Thyroid gland (tissue), 4 donors: Measurements from ENCODE around the gene UBTF. TPM values are rescaled to one million over a fixed set of nuclear protein-coding genes. Genes with fewer than 3 reads are reported as not detected.
A peak's percentile ranks its signal among the peaks of the same experiment; 100 is the strongest.

Experiments used
- DNase-seq, 2 donors: peaks; one replicate each; pipeline ENCODE4 v3.0.0-alpha.2; 2019
- H3K27ac ChIP-seq, 3 donors: fragments of 200-600 bp; sonication (generic); 1 replicate in 2 of 3; 2 replicates in 1 of 3; pipeline ENCODE4 v1.5.1; 2016 to 2019; ENCODE audit warnings: mild to moderate bottlenecking in 1 of 3, moderate library complexity in 1 of 3
- H3K27me3 ChIP-seq: fragments of 200-600 bp; sonication (generic); one replicate; pipeline ENCODE4 v1.5.1; 2019
- H3K36me3 ChIP-seq, 2 donors: fragments of 200-600 bp; sonication (generic); one replicate each; pipeline ENCODE4 v1.5.1; 2016 to 2019
- H3K4me1 ChIP-seq, 2 donors: fragments of 200-600 bp; sonication (generic); one replicate each; pipeline ENCODE4 v1.5.1; 2017 to 2019
- H3K4me3 ChIP-seq, 3 donors: fragments of 200-600 bp; sonication (generic); replicated peaks in 1 of 3; 1 replicate in 2 of 3; 2 replicates in 1 of 3; pipeline ENCODE4 v1.5.1; 2016; ENCODE audit warnings: mild to moderate bottlenecking in 1 of 3
- H3K9me3 ChIP-seq: fragments of 200-600 bp; sonication (generic); one replicate; pipeline ENCODE4 v1.5.1; 2017
- POLR2A ChIP-seq, 2 donors: fragments of 450-650 bp; IDR thresholded peaks; one replicate each; pipeline ENCODE4 v1.6.1; 2017; ENCODE audit warnings: antibody characterized with exemption in 2 of 2, mild to moderate bottlenecking in 2 of 2, moderate library complexity in 1 of 2
- WGBS, 2 donors: methylation state at CpG; one replicate each; pipeline ENCODE4 v1.1.5; 2017; 5-methylcytosine and 5-hydroxymethylcytosine counted together
- intact Hi-C: fragments of 100-400 bp; cut with DNase I; formaldehyde crosslinking; loops from one replicate; pipeline ENCODE4 v1.15.1; 2023
- total RNA-seq, 4 donors: library from RNA; depleted of rRNA; stranded (reverse); fragments of >200 nt; gene quantifications; one replicate each; pipeline ENCODE4 v1.2.3, GENCODE V29; 2016
- TF ChIP-seq, protein P1 (sequence below), 6 experiments: fragments of 200-600 bp in 3 of 6; fragments of 450-650 bp in 3 of 6; sonication (generic) in 3 of 6; IDR thresholded peaks; one replicate each; pipeline ENCODE4 v1.5.1; 2016 to 2019; ENCODE audit warnings: antibody characterized with exemption in 6 of 6, mild to moderate bottlenecking in 2 of 6, inconsistent platforms in 1 of 6, moderate library complexity in 1 of 6

The UBTF gene
- total RNA-seq, 4 donors from 2014 or later = 63.6 to 97.4 (median 89.5) TPM

DNA sequence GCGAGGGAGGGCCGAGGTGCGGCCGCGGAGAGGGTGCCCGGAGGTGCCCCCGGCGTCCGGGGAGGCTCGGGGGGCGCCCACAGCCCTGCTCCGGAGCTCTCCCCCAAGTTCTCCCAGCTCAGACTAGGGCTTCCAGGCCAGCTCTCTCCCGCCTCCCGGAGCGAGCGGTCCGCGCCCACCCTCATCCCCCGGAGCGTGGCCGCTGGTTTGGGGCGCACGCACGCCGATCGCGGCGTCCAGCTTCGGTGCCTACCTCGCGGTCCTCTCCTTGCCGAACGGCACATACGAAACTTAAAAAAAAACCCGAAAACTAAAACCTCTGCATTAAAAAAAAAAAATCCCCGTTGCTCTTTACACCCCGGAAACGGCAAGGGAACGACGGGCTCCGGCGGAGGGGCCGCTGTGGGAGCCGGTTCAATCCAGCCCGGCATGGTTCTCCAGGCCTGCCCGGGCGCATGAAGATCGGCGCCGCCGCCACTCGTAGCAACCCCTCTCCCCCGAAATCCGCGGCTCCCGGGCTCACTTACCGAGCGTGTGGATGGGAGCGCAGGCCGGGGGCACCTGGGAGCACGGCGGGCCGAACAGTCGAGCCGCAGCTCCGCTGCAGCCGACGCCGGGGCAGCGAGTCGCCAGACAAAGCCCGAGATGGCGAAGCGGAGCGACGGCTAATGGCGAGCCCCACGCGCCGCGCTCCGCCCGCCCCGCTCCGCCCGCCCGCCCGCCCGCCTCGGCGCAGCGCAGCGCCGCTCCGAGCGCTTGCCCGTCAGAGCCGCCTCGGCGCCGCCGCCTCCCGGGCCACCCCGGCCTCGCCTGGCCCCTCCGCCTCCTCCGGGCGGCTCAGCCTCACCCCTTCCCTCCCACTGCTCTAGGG is 973 bp upstream of the UBTF start:
- intact Hi-C loops = no loop called here
- TF ChIP-seq, protein P1, sequence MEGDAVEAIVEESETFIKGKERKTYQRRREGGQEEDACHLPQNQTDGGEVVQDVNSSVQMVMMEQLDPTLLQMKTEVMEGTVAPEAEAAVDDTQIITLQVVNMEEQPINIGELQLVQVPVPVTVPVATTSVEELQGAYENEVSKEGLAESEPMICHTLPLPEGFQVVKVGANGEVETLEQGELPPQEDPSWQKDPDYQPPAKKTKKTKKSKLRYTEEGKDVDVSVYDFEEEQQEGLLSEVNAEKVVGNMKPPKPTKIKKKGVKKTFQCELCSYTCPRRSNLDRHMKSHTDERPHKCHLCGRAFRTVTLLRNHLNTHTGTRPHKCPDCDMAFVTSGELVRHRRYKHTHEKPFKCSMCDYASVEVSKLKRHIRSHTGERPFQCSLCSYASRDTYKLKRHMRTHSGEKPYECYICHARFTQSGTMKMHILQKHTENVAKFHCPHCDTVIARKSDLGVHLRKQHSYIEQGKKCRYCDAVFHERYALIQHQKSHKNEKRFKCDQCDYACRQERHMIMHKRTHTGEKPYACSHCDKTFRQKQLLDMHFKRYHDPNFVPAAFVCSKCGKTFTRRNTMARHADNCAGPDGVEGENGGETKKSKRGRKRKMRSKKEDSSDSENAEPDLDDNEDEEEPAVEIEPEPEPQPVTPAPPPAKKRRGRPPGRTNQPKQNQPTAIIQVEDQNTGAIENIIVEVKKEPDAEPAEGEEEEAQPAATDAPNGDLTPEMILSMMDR (IDR thresholded peaks at IDR 0.05) = peak in 1 of 6 experiments; percentile 14
- peak in 1 of 2 donors; percentile 7 for TF ChIP-seq POLR2A (IDR thresholded peaks at IDR 0.05)
- DNase-seq = peak; percentile 65
- H3K27me3 ChIP-seq = no peaks in the 10 kb centered on the region
- peaks cover 26 to 36% of the 10 kb centered on the region in 2 donors for H3K4me1 ChIP-seq
- 0% methylated on average over 51 to 77 of the region's 108 CpGs for WGBS, 2 donors
- H3K9me3 ChIP-seq = no peaks in the 10 kb centered on the region
- peak overlapping the region; percentile 97 to 99 (median 98) for H3K27ac ChIP-seq
- H3K4me3 ChIP-seq = peak overlapping the region; percentile 71 to 96 (median 88)
- H3K36me3 ChIP-seq = peaks cover 11 to 15% of the 10 kb centered on the region in 2 donors

DNA sequence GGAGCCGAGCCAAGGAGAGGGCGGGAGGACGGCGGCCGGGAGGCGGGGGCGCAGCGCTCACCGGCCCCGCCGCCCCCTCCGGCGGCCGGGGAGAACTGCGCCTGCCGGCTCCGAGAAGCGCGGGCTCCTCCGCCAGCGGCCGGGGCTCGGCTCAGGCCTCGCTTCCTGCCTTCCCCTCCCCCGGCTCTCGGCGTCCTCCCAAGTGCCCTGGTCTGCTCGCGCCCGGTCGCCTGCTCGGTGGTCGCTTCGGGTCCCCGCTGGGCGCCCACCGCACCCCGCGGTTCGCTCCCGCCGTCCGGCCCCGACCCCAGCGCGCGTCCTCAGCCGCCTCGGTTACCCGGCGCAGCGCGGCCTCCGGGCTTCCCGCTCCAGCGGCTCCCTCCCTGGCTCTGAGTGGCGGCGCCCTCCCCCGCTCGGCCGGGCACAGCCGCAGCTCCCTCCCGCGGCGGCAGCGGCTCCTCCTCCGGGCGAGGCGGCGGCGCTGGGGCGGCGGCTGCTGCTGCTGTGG is 313 bp downstream of the UBTF start:
- Histone ChIP-seq H3K27me3 (no peaks in the 10 kb centered on the region), H3K36me3 (peaks cover 24 to 28% of the 10 kb centered on the region in 2 donors), H3K4me1 (peaks cover 26 to 35% of the 10 kb centered on the region in 2 donors), H3K4me3 (peak overlapping the region; percentile 48 to 88 (median 75)), H3K9me3 (no peaks in the 10 kb centered on the region), H3K27ac (peak overlapping the region; percentile 97 to 99 (median 98))
- TF ChIP-seq, protein P1 (IDR thresholded peaks at IDR 0.05) = peak in 3 of 6 experiments; percentile 53 to 70 (median 60)
- peak; percentile 5 to 69 for TF ChIP-seq POLR2A (IDR thresholded peaks at IDR 0.05)
- WGBS, 2 donors = no CpG with 5 or more reads among the region's 73 CpGs
- DNase-seq = peak; percentile 72 to 74
- intact Hi-C loops = loop anchor here (2.0 kb wide), 1 partner anchor 104 kb away; no protein-coding TSS in a partner anchor

DNA sequence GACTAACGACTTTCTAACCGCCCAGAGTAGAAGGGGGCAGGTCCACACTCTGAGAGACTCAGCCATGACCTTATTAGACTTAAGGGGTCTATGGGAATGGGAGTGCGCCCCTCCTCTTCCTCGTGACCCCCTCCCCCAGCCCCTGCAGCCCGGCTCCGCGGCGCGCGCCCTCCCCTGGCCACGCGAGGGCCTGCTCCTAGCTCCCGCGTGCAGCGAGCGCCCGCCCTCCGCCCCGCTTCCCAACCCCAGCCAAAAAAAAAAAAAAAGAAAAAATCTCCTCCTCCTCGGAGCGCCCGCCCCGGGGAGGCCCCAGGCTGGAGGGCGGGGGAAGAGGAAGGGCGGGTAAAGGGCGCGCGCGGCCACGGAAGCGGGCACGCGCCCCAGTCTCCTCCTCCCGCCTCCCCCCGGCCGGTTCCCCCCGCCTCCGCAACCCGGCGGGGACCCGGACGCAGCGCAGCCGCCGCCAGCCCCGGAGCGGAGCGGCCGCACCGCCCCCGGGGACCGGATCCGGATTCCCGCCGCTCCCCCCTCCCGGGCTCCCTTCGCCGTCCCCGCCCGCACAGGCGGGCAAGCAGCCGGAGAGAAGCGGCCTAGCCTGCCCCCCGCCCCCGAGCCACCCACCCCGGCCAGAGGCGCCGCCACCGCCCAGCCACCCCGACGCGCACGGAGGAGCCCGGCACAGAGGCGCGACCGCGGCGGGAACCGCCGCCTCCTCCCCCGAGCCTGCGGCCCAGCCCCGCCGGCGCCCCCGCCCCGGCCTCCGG is 949 bp downstream of the UBTF start:
- WGBS, 2 donors = 0 to 1% methylated on average over 19 to 39 of the region's 89 CpGs
- Histone ChIP-seq H3K36me3 (peaks cover 29 to 30% of the 10 kb centered on the region in 2 donors), H3K27me3 (no peaks in the 10 kb centered on the region), H3K4me3 (peak overlapping the region in 2 of 3 donors; percentile 75 to 88), H3K4me1 (peaks cover 21 to 28% of the 10 kb centered on the region in 2 donors), H3K27ac (peak overlapping the region; percentile 97 to 99 (median 98)), H3K9me3 (no peaks in the 10 kb centered on the region)
- DNase-seq = peak; percentile 84 to 88
- intact Hi-C loops = loop anchor here (2.0 kb wide), 1 partner anchor 104 kb away; no protein-coding TSS in a partner anchor
- TF ChIP-seq, protein P1 (IDR thresholded peaks at IDR 0.05) = peak; percentile 30 to 74 (median 44)
- peak in 1 of 2 donors; percentile 63 for TF ChIP-seq POLR2A (IDR thresholded peaks at IDR 0.05)

DNA sequence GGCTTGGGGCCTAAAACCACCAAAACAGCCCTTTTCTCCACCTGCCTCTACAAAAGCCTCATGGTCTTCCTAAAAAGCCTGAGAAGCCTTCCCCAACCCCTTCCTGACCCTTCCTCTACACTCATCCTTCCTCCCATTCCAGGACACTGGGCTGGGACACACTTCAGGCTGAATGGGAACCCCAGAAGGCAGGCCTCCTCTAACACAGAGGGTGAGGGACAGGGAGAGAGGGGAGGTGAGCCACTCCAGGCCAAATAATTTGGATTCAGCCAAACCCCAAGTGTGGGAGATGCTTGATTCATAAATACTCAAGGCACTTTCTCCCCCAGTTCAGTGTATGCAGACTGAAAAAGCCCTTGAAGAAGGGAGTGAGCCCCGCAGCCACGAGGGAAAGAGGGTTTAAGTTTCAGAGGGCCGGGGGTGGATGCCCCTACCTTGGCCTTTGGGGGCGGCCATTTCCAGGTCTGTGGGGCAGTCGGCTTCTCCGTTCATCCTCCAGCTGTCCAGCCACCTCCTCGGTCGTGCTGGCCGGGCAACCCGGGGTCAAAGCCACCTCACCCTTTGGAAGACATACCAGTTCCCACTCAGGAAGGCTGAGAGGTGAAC is 1.6 kb downstream of the UBTF start:
- peaks cover 29 to 30% of the 10 kb centered on the region in 2 donors for H3K36me3 ChIP-seq
- TF ChIP-seq, protein P1 (IDR thresholded peaks at IDR 0.05) = no peak
- no peak for TF ChIP-seq POLR2A (IDR thresholded peaks at IDR 0.05)
- WGBS, 2 donors = 2 to 8% methylated on average over 7 to 10 of the region's 10 CpGs
- no peaks in the 10 kb centered on the region for H3K9me3 ChIP-seq
- H3K27ac ChIP-seq = peak overlapping the region in 2 of 3 donors; percentile 97 to 99
- peaks cover 17 to 22% of the 10 kb centered on the region in 2 donors for H3K4me1 ChIP-seq
- H3K27me3 ChIP-seq = no peaks in the 10 kb centered on the region
- DNase-seq = no peak
- peak overlapping the region in 2 of 3 donors; percentile 9 to 88 for H3K4me3 ChIP-seq
- intact Hi-C loops = loop anchor here (2.0 kb wide), 1 partner anchor 105 kb away; no protein-coding TSS in a partner anchor
